ENCODE measurements around the gene AP1M1. TPM values are rescaled to one million over a fixed set of nuclear protein-coding genes. Genes with fewer than 3 reads are reported as not detected.

Gene AP1M1
- total RNA-seq, 1 donor from 2014 or later = 85.5 TPM

DNA sequence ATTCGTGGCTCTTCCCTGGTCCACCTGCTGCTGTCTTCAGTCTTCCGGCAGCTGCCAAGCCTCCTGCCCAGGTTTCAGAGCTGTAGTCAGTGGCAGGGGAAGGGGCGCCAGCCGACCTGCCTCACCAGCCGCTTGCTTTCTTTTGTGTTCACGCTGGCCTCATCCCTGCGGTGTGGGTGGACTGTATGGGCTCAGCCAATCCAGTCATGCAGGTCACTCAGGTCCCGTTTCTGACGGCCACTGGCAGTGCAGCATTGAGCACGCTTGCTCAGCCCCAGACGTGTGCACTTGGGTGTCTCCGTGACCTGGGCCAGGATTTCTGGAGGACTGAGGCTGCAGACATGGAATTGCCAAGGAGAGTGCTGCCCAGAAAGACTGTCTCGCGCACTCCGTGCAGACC, 26.0 kb downstream of the AP1M1 start:
- Mint-ChIP-seq H3K27ac (ENCODE audit: unreplicated experiment) (no peak overlapping the region), H3K36me3 (ENCODE audit: unreplicated experiment) (peaks cover 48% of the 10 kb centered on the region), H3K9me3 (ENCODE audit: unreplicated experiment) (peaks cover 8% of the 10 kb centered on the region), H3K27me3 (ENCODE audit: unreplicated experiment) (no peaks in the 10 kb centered on the region), H3K4me1 (ENCODE audit: unreplicated experiment) (no peaks in the 10 kb centered on the region), H3K4me3 (ENCODE audit: unreplicated experiment) (no peak overlapping the region)
- no peak for DNase-seq (ENCODE audit: extremely low spot score, unreplicated experiment)
- TF ChIP-seq, protein P1, sequence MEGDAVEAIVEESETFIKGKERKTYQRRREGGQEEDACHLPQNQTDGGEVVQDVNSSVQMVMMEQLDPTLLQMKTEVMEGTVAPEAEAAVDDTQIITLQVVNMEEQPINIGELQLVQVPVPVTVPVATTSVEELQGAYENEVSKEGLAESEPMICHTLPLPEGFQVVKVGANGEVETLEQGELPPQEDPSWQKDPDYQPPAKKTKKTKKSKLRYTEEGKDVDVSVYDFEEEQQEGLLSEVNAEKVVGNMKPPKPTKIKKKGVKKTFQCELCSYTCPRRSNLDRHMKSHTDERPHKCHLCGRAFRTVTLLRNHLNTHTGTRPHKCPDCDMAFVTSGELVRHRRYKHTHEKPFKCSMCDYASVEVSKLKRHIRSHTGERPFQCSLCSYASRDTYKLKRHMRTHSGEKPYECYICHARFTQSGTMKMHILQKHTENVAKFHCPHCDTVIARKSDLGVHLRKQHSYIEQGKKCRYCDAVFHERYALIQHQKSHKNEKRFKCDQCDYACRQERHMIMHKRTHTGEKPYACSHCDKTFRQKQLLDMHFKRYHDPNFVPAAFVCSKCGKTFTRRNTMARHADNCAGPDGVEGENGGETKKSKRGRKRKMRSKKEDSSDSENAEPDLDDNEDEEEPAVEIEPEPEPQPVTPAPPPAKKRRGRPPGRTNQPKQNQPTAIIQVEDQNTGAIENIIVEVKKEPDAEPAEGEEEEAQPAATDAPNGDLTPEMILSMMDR (IDR thresholded peaks at IDR 0.05) = no peak

DNA sequence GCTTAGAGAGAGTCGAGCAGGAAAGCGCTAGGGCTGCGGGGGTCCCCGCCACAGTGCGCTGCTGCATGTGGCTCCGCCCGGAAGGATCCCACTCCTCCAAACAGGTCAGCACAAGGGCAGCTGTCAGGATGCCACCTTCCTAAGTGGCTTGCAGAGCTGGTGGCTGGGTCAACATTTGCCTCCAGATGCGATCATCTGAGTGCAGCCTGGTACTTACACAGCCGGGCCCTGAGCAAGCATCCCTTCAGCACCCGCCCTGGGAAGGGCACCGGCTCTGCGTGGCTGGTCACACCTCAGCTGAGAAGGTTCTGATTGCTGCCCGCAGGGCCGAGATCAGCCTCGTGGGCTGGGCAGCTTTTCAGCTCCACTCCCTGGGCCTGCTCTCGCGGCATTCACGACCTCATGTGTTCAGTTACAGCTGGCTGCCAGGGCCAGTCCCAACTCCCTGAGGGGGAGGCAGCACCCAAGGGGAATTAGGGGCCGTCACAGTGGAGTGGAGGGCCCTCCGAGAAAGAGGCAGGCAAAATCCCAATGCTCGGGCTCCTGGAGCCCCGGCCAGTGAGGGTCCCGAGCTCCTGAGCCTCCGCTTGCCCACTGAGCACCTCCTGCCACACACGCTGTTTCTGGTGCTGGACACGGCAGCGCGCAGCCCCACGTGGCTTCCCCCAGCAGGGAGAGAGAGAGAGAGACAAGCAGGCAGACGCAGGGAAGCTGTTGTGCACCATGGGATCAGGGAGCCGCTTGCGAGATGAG, 26.8 kb downstream of the AP1M1 start:
- H3K4me3 Mint-ChIP-seq (ENCODE audit: unreplicated experiment) = no peak overlapping the region

DNA sequence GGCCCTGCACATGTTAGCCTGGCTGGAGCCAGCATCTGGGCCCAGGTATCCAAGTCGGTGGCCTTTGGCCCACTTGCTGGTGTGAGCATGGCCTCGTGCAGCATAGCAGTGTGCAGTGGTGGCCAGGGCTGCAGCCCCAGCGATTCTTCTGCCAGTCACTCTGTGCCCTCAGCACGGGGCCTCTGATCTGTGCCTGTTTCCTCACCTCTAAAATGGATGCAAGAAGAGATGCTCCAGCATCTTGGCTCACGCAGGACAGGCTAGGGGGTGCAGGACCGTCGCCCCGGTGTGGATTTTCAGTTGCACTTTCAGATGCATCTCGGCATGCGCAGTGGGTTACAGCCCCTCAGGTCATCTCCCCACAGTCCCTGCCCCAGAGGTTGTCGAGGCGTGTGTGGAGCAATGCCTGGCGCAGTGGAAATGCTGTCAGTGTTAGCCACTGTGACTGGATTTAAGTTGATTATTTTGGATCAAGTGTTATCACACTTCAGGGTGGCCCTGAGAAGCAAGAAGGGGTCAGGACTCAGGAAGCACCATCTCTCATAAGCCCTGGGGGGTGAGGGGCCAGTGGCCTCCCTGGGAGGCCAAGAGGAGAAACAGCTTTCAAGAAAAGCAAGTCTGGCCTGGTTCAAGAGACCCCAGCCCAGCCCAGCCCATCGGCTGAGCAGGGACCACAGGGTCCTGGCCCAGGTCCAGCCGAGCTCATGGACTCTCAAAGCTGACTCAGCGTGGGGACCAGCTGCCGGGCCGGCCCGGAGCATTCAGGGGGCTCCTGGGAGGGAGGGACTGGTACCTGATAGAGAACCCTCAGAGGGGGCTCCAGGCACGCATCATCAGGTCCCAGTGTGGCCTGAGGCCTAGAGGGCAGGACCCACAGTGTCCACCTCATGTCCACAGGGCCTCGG, 27.8 kb downstream of the AP1M1 start:
- H3K27me3 Mint-ChIP-seq (ENCODE audit: unreplicated experiment) = no peaks in the 10 kb centered on the region

More for the DNA sequence above, 26.8 kb downstream of the AP1M1 start:
- no peak overlapping the region for H3K27ac Mint-ChIP-seq (ENCODE audit: unreplicated experiment)
- no peaks in the 10 kb centered on the region for H3K4me1 Mint-ChIP-seq (ENCODE audit: unreplicated experiment)
- H3K9me3 Mint-ChIP-seq (ENCODE audit: unreplicated experiment) = peaks cover 8% of the 10 kb centered on the region
- DNase-seq (ENCODE audit: extremely low spot score, unreplicated experiment) = no peak
- no peaks in the 10 kb centered on the region for H3K27me3 Mint-ChIP-seq (ENCODE audit: unreplicated experiment)
- peaks cover 45% of the 10 kb centered on the region for H3K36me3 Mint-ChIP-seq (ENCODE audit: unreplicated experiment)
- TF ChIP-seq, protein P1 (IDR thresholded peaks at IDR 0.05) = no peak

DNA sequence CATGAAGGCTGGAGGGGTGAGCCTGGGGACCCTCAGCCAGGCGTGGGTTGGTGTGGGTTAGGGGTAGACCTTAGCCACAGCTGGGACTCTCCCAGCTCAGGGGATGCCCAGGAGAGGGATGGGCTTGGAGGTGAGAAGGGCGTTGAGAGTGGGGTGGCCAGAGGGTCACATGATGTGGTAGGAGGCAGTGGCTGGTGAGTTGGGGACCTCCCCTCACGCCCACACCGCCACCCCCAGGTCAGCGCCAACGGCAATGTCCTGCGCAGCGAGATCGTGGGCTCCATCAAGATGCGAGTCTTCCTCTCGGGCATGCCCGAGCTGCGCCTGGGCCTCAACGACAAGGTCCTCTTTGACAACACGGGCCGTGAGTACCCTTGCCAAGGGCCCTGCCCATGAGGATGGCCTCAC, 28.5 kb downstream of the AP1M1 start:
- TF ChIP-seq, protein P1 (IDR thresholded peaks at IDR 0.05) = no peak
- no peak overlapping the region for H3K4me3 Mint-ChIP-seq (ENCODE audit: unreplicated experiment)
- H3K27me3 Mint-ChIP-seq (ENCODE audit: unreplicated experiment) = no peaks in the 10 kb centered on the region
- no peaks in the 10 kb centered on the region for H3K4me1 Mint-ChIP-seq (ENCODE audit: unreplicated experiment)
- H3K36me3 Mint-ChIP-seq (ENCODE audit: unreplicated experiment) = peaks cover 36% of the 10 kb centered on the region
- no peak for DNase-seq (ENCODE audit: extremely low spot score, unreplicated experiment)
- peaks cover 4% of the 10 kb centered on the region for H3K9me3 Mint-ChIP-seq (ENCODE audit: unreplicated experiment)
- H3K27ac Mint-ChIP-seq (ENCODE audit: unreplicated experiment) = no peak overlapping the region

More for the DNA sequence above, 27.8 kb downstream of the AP1M1 start:
- no peak overlapping the region for H3K4me3 Mint-ChIP-seq (ENCODE audit: unreplicated experiment)
- TF ChIP-seq, protein P1 (IDR thresholded peaks at IDR 0.05) = no peak
- no peak overlapping the region for H3K27ac Mint-ChIP-seq (ENCODE audit: unreplicated experiment)
- DNase-seq (ENCODE audit: extremely low spot score, unreplicated experiment) = no peak
- H3K9me3 Mint-ChIP-seq (ENCODE audit: unreplicated experiment) = peaks cover 4% of the 10 kb centered on the region
- no peaks in the 10 kb centered on the region for H3K4me1 Mint-ChIP-seq (ENCODE audit: unreplicated experiment)
- H3K36me3 Mint-ChIP-seq (ENCODE audit: unreplicated experiment) = peaks cover 40% of the 10 kb centered on the region

Measured in osteocyte (in vitro differentiated cells).